ENCODE results near the gene SYTL2.

The SYTL2 gene

GRCh38 chr11:85750646-85751045, 60.3 kb downstream of the SYTL2 start:
- H3K4me1 ChIP-seq (ENCODE audit: control insufficient read depth, insufficient read depth, low read length) = no peaks in the 10 kb centered on the region
- H3K4me3 ChIP-seq (ENCODE audit: insufficient read depth, low read depth, low read length) = no peak overlapping the region
- WGBS, 2 experiments = 96 to 98% methylated on average over 3 of the region's 3 CpGs
- H3K9me3 ChIP-seq (ENCODE audit: control insufficient read depth, low read length) = no peaks in the 10 kb centered on the region
- no peak overlapping the region for H3K27ac ChIP-seq (ENCODE audit: insufficient read depth, low read depth, low read length, poor library complexity, severe bottlenecking)
- no peaks in the 10 kb centered on the region for H3K27me3 ChIP-seq (ENCODE audit: control insufficient read depth, insufficient read depth, low read length, poor library complexity, severe bottlenecking)
- H3K36me3 ChIP-seq (ENCODE audit: control insufficient read depth, insufficient read depth, low read length) = no peaks in the 10 kb centered on the region

- Histone ChIP-seq H3K27me3 (ENCODE audit: control insufficient read depth, insufficient read depth, low read length, poor library complexity, severe bottlenecking) (no peaks in the 10 kb centered on the region), H3K4me3 (ENCODE audit: insufficient read depth, low read depth, low read length) (no peak overlapping the region)
- 89 to 92% methylated on average over 2 of the region's 2 CpGs for WGBS, 2 experiments
Observed at GRCh38 chr11:85749884-85750283, 61.1 kb downstream of the SYTL2 start.

GRCh38 chr11:85749287-85749834, 61.6 kb downstream of the SYTL2 start:
- Histone ChIP-seq H3K27ac (ENCODE audit: insufficient read depth, low read depth, low read length, poor library complexity, severe bottlenecking) (no peak overlapping the region), H3K4me3 (ENCODE audit: insufficient read depth, low read depth, low read length) (no peak overlapping the region), H3K27me3 (ENCODE audit: control insufficient read depth, insufficient read depth, low read length, poor library complexity, severe bottlenecking) (no peaks in the 10 kb centered on the region), H3K9me3 (ENCODE audit: control insufficient read depth, low read length) (no peaks in the 10 kb centered on the region), H3K4me1 (ENCODE audit: control insufficient read depth, insufficient read depth, low read length) (no peaks in the 10 kb centered on the region), H3K36me3 (ENCODE audit: control insufficient read depth, insufficient read depth, low read length) (no peaks in the 10 kb centered on the region)
- WGBS, 2 experiments = 75 to 85% methylated on average over 3 of the region's 3 CpGs

More at GRCh38 chr11:85749884-85750283, 61.1 kb downstream of the SYTL2 start:
- no peaks in the 10 kb centered on the region for H3K9me3 ChIP-seq (ENCODE audit: control insufficient read depth, low read length)
- no peaks in the 10 kb centered on the region for H3K4me1 ChIP-seq (ENCODE audit: control insufficient read depth, insufficient read depth, low read length)
- H3K36me3 ChIP-seq (ENCODE audit: control insufficient read depth, insufficient read depth, low read length) = no peaks in the 10 kb centered on the region
- H3K27ac ChIP-seq (ENCODE audit: insufficient read depth, low read depth, low read length, poor library complexity, severe bottlenecking) = no peak overlapping the region

- Histone ChIP-seq H3K27ac (ENCODE audit: insufficient read depth, low read depth, low read length, poor library complexity, severe bottlenecking) (no peak overlapping the region), H3K36me3 (ENCODE audit: control insufficient read depth, insufficient read depth, low read length) (no peaks in the 10 kb centered on the region)
- 53% methylated on average over 6 of the region's 6 CpGs for WGBS, 2 experiments
Observed at GRCh38 chr11:85748455-85748891, 62.5 kb downstream of the SYTL2 start.

GRCh38 chr11:85746670-85747069, 64.3 kb downstream of the SYTL2 start:
- H3K36me3 ChIP-seq (ENCODE audit: control insufficient read depth, insufficient read depth, low read length) = no peaks in the 10 kb centered on the region
- H3K27ac ChIP-seq (ENCODE audit: insufficient read depth, low read depth, low read length, poor library complexity, severe bottlenecking) = no peak overlapping the region
- no peaks in the 10 kb centered on the region for H3K27me3 ChIP-seq (ENCODE audit: control insufficient read depth, insufficient read depth, low read length, poor library complexity, severe bottlenecking)
- H3K9me3 ChIP-seq (ENCODE audit: control insufficient read depth, low read length) = no peaks in the 10 kb centered on the region
- peaks cover under 1% of the 10 kb centered on the region for H3K4me1 ChIP-seq (ENCODE audit: control insufficient read depth, insufficient read depth, low read length)
- 93 to 97% methylated on average over 1 to 2 of the region's 2 CpGs for WGBS, 2 experiments
- no peak overlapping the region for H3K4me3 ChIP-seq (ENCODE audit: insufficient read depth, low read depth, low read length)

More at GRCh38 chr11:85748455-85748891, 62.5 kb downstream of the SYTL2 start:
- Histone ChIP-seq H3K9me3 (ENCODE audit: control insufficient read depth, low read length) (no peaks in the 10 kb centered on the region), H3K27me3 (ENCODE audit: control insufficient read depth, insufficient read depth, low read length, poor library complexity, severe bottlenecking) (no peaks in the 10 kb centered on the region), H3K4me3 (ENCODE audit: insufficient read depth, low read depth, low read length) (no peak overlapping the region), H3K4me1 (ENCODE audit: control insufficient read depth, insufficient read depth, low read length) (no peaks in the 10 kb centered on the region)

- 90 to 95% methylated on average over 3 of the region's 3 CpGs for whole genome bisulfite sequencing, 2 experiments
- Histone ChIP-seq H3K27me3 (ENCODE audit: control insufficient read depth, insufficient read depth, low read length, poor library complexity, severe bottlenecking) (no peaks in the 10 kb centered on the region), H3K27ac (ENCODE audit: insufficient read depth, low read depth, low read length, poor library complexity, severe bottlenecking) (no peak overlapping the region), H3K9me3 (ENCODE audit: control insufficient read depth, low read length) (no peaks in the 10 kb centered on the region), H3K4me1 (ENCODE audit: control insufficient read depth, insufficient read depth, low read length) (peaks cover 10% of the 10 kb centered on the region), H3K36me3 (ENCODE audit: control insufficient read depth, insufficient read depth, low read length) (no peaks in the 10 kb centered on the region), H3K4me3 (ENCODE audit: insufficient read depth, low read depth, low read length) (no peak overlapping the region)
Observed at GRCh38 chr11:85745626-85746025, 65.3 kb downstream of the SYTL2 start.

- H3K27ac ChIP-seq (ENCODE audit: insufficient read depth, low read depth, low read length, poor library complexity, severe bottlenecking) = no peak overlapping the region
- H3K4me1 ChIP-seq (ENCODE audit: control insufficient read depth, insufficient read depth, low read length) = peaks cover 11% of the 10 kb centered on the region
- 91 to 93% methylated on average over 1 of the region's 1 CpG for WGBS, 2 experiments
- no peaks in the 10 kb centered on the region for H3K36me3 ChIP-seq (ENCODE audit: control insufficient read depth, insufficient read depth, low read length)
- H3K4me3 ChIP-seq (ENCODE audit: insufficient read depth, low read depth, low read length) = no peak overlapping the region
- H3K9me3 ChIP-seq (ENCODE audit: control insufficient read depth, low read length) = no peaks in the 10 kb centered on the region
- no peaks in the 10 kb centered on the region for H3K27me3 ChIP-seq (ENCODE audit: control insufficient read depth, insufficient read depth, low read length, poor library complexity, severe bottlenecking)
Observed at GRCh38 chr11:85742873-85743275, 68.1 kb downstream of the SYTL2 start.

- WGBS, 2 experiments = 98% methylated on average over 4 of the region's 4 CpGs
- Histone ChIP-seq H3K36me3 (ENCODE audit: control insufficient read depth, insufficient read depth, low read length) (no peaks in the 10 kb centered on the region), H3K9me3 (ENCODE audit: control insufficient read depth, low read length) (no peaks in the 10 kb centered on the region), H3K4me1 (ENCODE audit: control insufficient read depth, insufficient read depth, low read length) (peaks cover 11% of the 10 kb centered on the region), H3K27ac (ENCODE audit: insufficient read depth, low read depth, low read length, poor library complexity, severe bottlenecking) (no peak overlapping the region), H3K27me3 (ENCODE audit: control insufficient read depth, insufficient read depth, low read length, poor library complexity, severe bottlenecking) (no peaks in the 10 kb centered on the region), H3K4me3 (ENCODE audit: insufficient read depth, low read depth, low read length) (no peak overlapping the region)
Observed at GRCh38 chr11:85742348-85742747, 68.6 kb downstream of the SYTL2 start.

- WGBS, 2 experiments = 64 to 74% methylated on average over 3 to 4 of the region's 4 CpGs
Observed at GRCh38 chr11:85740481-85741400, 70.2 kb downstream of the SYTL2 start.

GRCh38 chr11:85737738-85738137, 73.2 kb downstream of the SYTL2 start:
- no peaks in the 10 kb centered on the region for H3K27me3 ChIP-seq (ENCODE audit: control insufficient read depth, insufficient read depth, low read length, poor library complexity, severe bottlenecking)
- peaks cover 11% of the 10 kb centered on the region for H3K4me1 ChIP-seq (ENCODE audit: control insufficient read depth, insufficient read depth, low read length)
- H3K36me3 ChIP-seq (ENCODE audit: control insufficient read depth, insufficient read depth, low read length) = no peaks in the 10 kb centered on the region
- H3K9me3 ChIP-seq (ENCODE audit: control insufficient read depth, low read length) = no peaks in the 10 kb centered on the region
- H3K4me3 ChIP-seq (ENCODE audit: insufficient read depth, low read depth, low read length) = no peak overlapping the region
- 88 to 97% methylated on average over 2 of the region's 2 CpGs for WGBS, 2 experiments
- no peak overlapping the region for H3K27ac ChIP-seq (ENCODE audit: insufficient read depth, low read depth, low read length, poor library complexity, severe bottlenecking)

More at GRCh38 chr11:85740481-85741400, 70.2 kb downstream of the SYTL2 start:
- peaks cover 11% of the 10 kb centered on the region for H3K4me1 ChIP-seq (ENCODE audit: control insufficient read depth, insufficient read depth, low read length)
- H3K36me3 ChIP-seq (ENCODE audit: control insufficient read depth, insufficient read depth, low read length) = no peaks in the 10 kb centered on the region
- no peaks in the 10 kb centered on the region for H3K27me3 ChIP-seq (ENCODE audit: control insufficient read depth, insufficient read depth, low read length, poor library complexity, severe bottlenecking)
- no peaks in the 10 kb centered on the region for H3K9me3 ChIP-seq (ENCODE audit: control insufficient read depth, low read length)
- H3K27ac ChIP-seq (ENCODE audit: insufficient read depth, low read depth, low read length, poor library complexity, severe bottlenecking) = no peak overlapping the region
- no peak overlapping the region for H3K4me3 ChIP-seq (ENCODE audit: insufficient read depth, low read depth, low read length)
